GM23338 (cell line): Measurements from ENCODE around the gene RTKN2. TPM values are rescaled to one million over a fixed set of nuclear protein-coding genes. Genes with fewer than 3 reads are reported as not detected.
A peak's percentile ranks its signal among the peaks of the same experiment; 100 is the strongest.

Experiments
- ATAC-seq: fragments of 200-7000 bp; cut with Tn5 transposase; 3 replicates; pipeline ENCODE4 v1.9.1; 2020
- DNase-seq: peaks from one replicate; pipeline ENCODE4 v3.0.0-alpha.2; 2015; ENCODE audit warnings: low spot score
- H2AFZ ChIP-seq: fragments of 200-600 bp; sonication (generic); 2 replicates; pipeline ENCODE4 v1.8.0; 2016; ENCODE audit warnings: antibody characterized with exemption, mild to moderate bottlenecking, moderate library complexity
- H3F3A ChIP-seq: fragments of 200-600 bp; sonication (generic); replicated peaks from 2 replicates; pipeline ENCODE4 v1.8.0; 2017; ENCODE audit warnings: antibody characterized with exemption, mixed run types, low read depth
- H3K27ac ChIP-seq: fragments of 200-600 bp; sonication (generic); 2 replicates; pipeline ENCODE4 v1.6.1; 2016; ENCODE audit warnings: low read depth
- H3K27me3 ChIP-seq: fragments of 200-600 bp; sonication (generic); 2 replicates; pipeline ENCODE4 v1.8.0; 2016; ENCODE audit warnings: mild to moderate bottlenecking, mixed run types, moderate library complexity; ENCODE audit not compliant: insufficient read depth
- H3K36me3 ChIP-seq: fragments of 200-600 bp; sonication (generic); 2 replicates; pipeline ENCODE4 v1.8.0; 2016; ENCODE audit warnings: mild to moderate bottlenecking; ENCODE audit not compliant: insufficient read depth
- H3K4me1 ChIP-seq: fragments of 200-600 bp; sonication (generic); 2 replicates; pipeline ENCODE4 v1.8.0; 2016; ENCODE audit warnings: mild to moderate bottlenecking, moderate library complexity; ENCODE audit not compliant: insufficient read depth
- H3K4me2 ChIP-seq: fragments of 200-600 bp; sonication (generic); 2 replicates; pipeline ENCODE4 v1.7.1; 2017; ENCODE audit warnings: mixed run types
- H3K4me3 ChIP-seq: fragments of 200-600 bp; sonication (generic); 2 replicates; pipeline ENCODE4 v1.6.1; 2016; ENCODE audit warnings: mixed run types
- H3K79me2 ChIP-seq: fragments of 200-600 bp; sonication (generic); replicated peaks from 2 replicates; pipeline ENCODE4 v1.8.0; 2017; ENCODE audit warnings: mild to moderate bottlenecking; ENCODE audit not compliant: insufficient read depth
- H3K9me2 ChIP-seq: fragments of 200-600 bp; sonication (generic); 2 replicates; pipeline ENCODE4 v1.8.0; 2017; ENCODE audit not compliant: insufficient read depth
- H4K20me1 ChIP-seq: fragments of 200-600 bp; sonication (generic); replicated peaks from 2 replicates; pipeline ENCODE4 v1.8.0; 2017; ENCODE audit warnings: mild to moderate bottlenecking; ENCODE audit not compliant: insufficient read depth
- H3K27ac Mint-ChIP-seq: 2 replicates; pipeline ENCODE4 v1.8.0; 2020; ENCODE audit warnings: inconsistent platforms, mild to moderate bottlenecking, moderate library complexity, mixed read lengths
- H3K27me3 Mint-ChIP-seq: 3 replicates; pipeline ENCODE4 v1.8.0; 2022; ENCODE audit warnings: low read depth, mild to moderate bottlenecking, moderate library complexity, mixed read lengths, inconsistent platforms; ENCODE audit not compliant: insufficient read depth, poor library complexity
- H3K36me3 Mint-ChIP-seq: 3 replicates; pipeline ENCODE4 v1.8.0; 2021; ENCODE audit warnings: low read depth, mild to moderate bottlenecking, inconsistent platforms, moderate library complexity, mixed read lengths
- H3K4me1 Mint-ChIP-seq: 3 replicates; pipeline ENCODE4 v1.8.0; 2020; ENCODE audit warnings: mild to moderate bottlenecking, inconsistent platforms, mixed read lengths
- H3K4me3 Mint-ChIP-seq: 3 replicates; pipeline ENCODE4 v1.8.0; 2021; ENCODE audit warnings: moderate library complexity, mild to moderate bottlenecking, inconsistent platforms, mixed read lengths
- H3K9me3 Mint-ChIP-seq: 3 replicates; pipeline ENCODE4 v1.8.0; 2020; ENCODE audit warnings: moderate library complexity, mild to moderate bottlenecking, inconsistent platforms, mixed read lengths
- CREB1 ChIP-seq: fragments of 250-450 bp; sonication (Bioruptor Pico); IDR thresholded peaks from 2 replicates; pipeline ENCODE4 v1.5.0; 2020; ENCODE audit warnings: low read depth, mild to moderate bottlenecking, moderate library complexity
- CTCF ChIP-seq, 2 experiments: fragments of 200-600 bp in 1 of 2; sonication (generic) in 1 of 2; conservative IDR thresholded peaks; 2 replicates each; pipeline versions ENCODE4 v1.5.1 to v1.6.1; 2016 to 2017; ENCODE audit warnings: antibody characterized with exemption in 2 of 2, low read depth in 2 of 2, mild to moderate bottlenecking in 2 of 2, moderate library complexity in 1 of 2
- EZH2 ChIP-seq: fragments of 200-600 bp; sonication (generic); IDR thresholded peaks from one replicate; pipeline ENCODE4 v1.8.0; 2017; ENCODE audit warnings: antibody characterized with exemption, mild to moderate bottlenecking, low read depth; ENCODE audit not compliant: unreplicated experiment
- EZH2phosphoT487 ChIP-seq: fragments of 200-600 bp; sonication (generic); IDR thresholded peaks from one replicate; pipeline ENCODE4 v1.8.1; 2018; ENCODE audit warnings: antibody characterized with exemption; ENCODE audit not compliant: unreplicated experiment
- NANOG ChIP-seq: IDR thresholded peaks from 2 replicates; pipeline ENCODE4 v1.6.1; 2016; ENCODE audit warnings: antibody characterized with exemption, borderline replicate concordance
- REST ChIP-seq: IDR thresholded peaks from one replicate; pipeline ENCODE4 v1.6.1; 2018; ENCODE audit warnings: antibody characterized with exemption; ENCODE audit not compliant: unreplicated experiment
- STAT1 ChIP-seq: IDR thresholded peaks from one replicate; pipeline ENCODE4 v1.6.1; 2016; ENCODE audit warnings: antibody characterized with exemption; ENCODE audit not compliant: unreplicated experiment
- ZNF331 ChIP-seq: fragments of 250-450 bp; sonication (Bioruptor Pico); IDR thresholded peaks from 2 replicates; pipeline ENCODE4 v1.5.0; 2020; ENCODE audit warnings: low read depth, mild to moderate bottlenecking, moderate library complexity
- polyA plus RNA-seq: library from polyadenylated mRNA; unstranded; fragments of >200 nt; fragmentation: Nextera tagmentation; extraction: Ambion mirVana; gene quantifications from 2 replicates; pipeline ENCODE4 v1.2.1, GENCODE V29; 2016
- total RNA-seq: library from RNA; depleted of rRNA; stranded (reverse); fragments of >200 nt; shearing (Covaris generic); gene quantifications from 2 replicates; pipeline ENCODE4 v1.2.3, GENCODE V29; 2014

RTKN2 gene
- total and polyA plus RNA-seq, 2 experiments from 2014 or later, result 15.3 to 23.6 TPM

GRCh38 chr10:62194924-62195674, 73.5 kb downstream of the RTKN2 start:
- H3K9me3 Mint-ChIP-seq, result no peaks in the 10 kb centered on the region
- H3K36me3 Mint-ChIP-seq, result peaks cover 15% of the 10 kb centered on the region
- no peak overlapping the region for H3K4me2 ChIP-seq
- H3K27ac ChIP-seq, result no peak overlapping the region
- no peak overlapping the region for H3K4me3 Mint-ChIP-seq
- no peak for TF ChIP-seq ZNF331 (CRISPR knock-in tag)
- TF ChIP-seq REST, result no peak
- no peak for TF ChIP-seq STAT1
- TF ChIP-seq CREB1 (CRISPR knock-in tag), result no peak
- no peak for TF ChIP-seq EZH2phosphoT487
- TF ChIP-seq NANOG, result no peak
- TF ChIP-seq CTCF (conservative IDR thresholded peaks at IDR 0.05; ENCODE audit: low read depth in 2 of 2), result no peak
- no peak for DNase-seq
- 0 out of 2 replicates have a peak, but pooled peaks cover 3% of the 10 kb centered on the region for H4K20me1 ChIP-seq
- H3K79me2 ChIP-seq, result no peaks in the 10 kb centered on the region
- H3K4me1 ChIP-seq, result peaks cover 4% of the 10 kb centered on the region; the same call in 1 of the 2 replicates
- no peaks in the 10 kb centered on the region for H3K9me2 ChIP-seq
- peaks cover 16% of the 10 kb centered on the region for H3K4me1 Mint-ChIP-seq
- H3K36me3 ChIP-seq, result peaks cover 4% of the 10 kb centered on the region; the same call in 1 of the 2 replicates
- no peak for ATAC-seq
- peak overlapping the region; percentile 83 for H3K27ac Mint-ChIP-seq
- H3K27me3 ChIP-seq, result no peaks in the 10 kb centered on the region
- no peaks in the 10 kb centered on the region for H3F3A ChIP-seq
- H2AFZ ChIP-seq, result no peak overlapping the region
- H3K27me3 Mint-ChIP-seq, result no peaks in the 10 kb centered on the region
- no peak overlapping the region for H3K4me3 ChIP-seq

GRCh38 chr10:62193479-62193878, 75.2 kb downstream of the RTKN2 start:
- Histone ChIP-seq H3K27me3 (no peaks in the 10 kb centered on the region), H3K79me2 (no peaks in the 10 kb centered on the region), H3K4me1 (peaks cover 4% of the 10 kb centered on the region; the same call in 1 of the 2 replicates), H4K20me1 (0 out of 2 replicates have a peak, but pooled peaks cover 3% of the 10 kb centered on the region), H3K4me3 (no peak overlapping the region), H3K36me3 (peaks cover 4% of the 10 kb centered on the region; the same call in 1 of the 2 replicates), H3K4me2 (no peak overlapping the region), H3K27ac (no peak overlapping the region), H2AFZ (no peak overlapping the region), H3F3A (no peaks in the 10 kb centered on the region), H3K9me2 (no peaks in the 10 kb centered on the region)
- peak; percentile 21 for DNase-seq
- no peak for TF ChIP-seq EZH2
- TF ChIP-seq STAT1, result no peak
- TF ChIP-seq CTCF (conservative IDR thresholded peaks at IDR 0.05; ENCODE audit: low read depth in 2 of 2), result 0 out of 4 replicates have a peak, but pooled peaks of 1 of the 2 experiments have one; percentile 5
- no peak for TF ChIP-seq EZH2phosphoT487
- Mint-ChIP-seq H3K4me1 (peaks cover 16% of the 10 kb centered on the region), H3K36me3 (peaks cover 13% of the 10 kb centered on the region), H3K27me3 (no peaks in the 10 kb centered on the region), H3K9me3 (no peaks in the 10 kb centered on the region), H3K4me3 (no peak overlapping the region), H3K27ac (no peak overlapping the region)
- ATAC-seq, result peak; percentile 36; the same call in 1 of the 3 replicates
